NT2/D1 (cell line): ENCODE results near the gene ANGPTL1.

Experiments
- DNase-seq: peaks from one replicate; pipeline ENCODE4 v3.0.0-alpha.2; 2011; ENCODE audit warnings: low read depth, low spot score
- H3K27me3 ChIP-seq: 2 replicates; pipeline ENCODE4 v1.6.0; 2011; ENCODE audit warnings: mild to moderate bottlenecking; ENCODE audit not compliant: insufficient read length, insufficient read depth
- H3K36me3 ChIP-seq: 2 replicates; pipeline ENCODE4 v1.6.1; 2011; ENCODE audit warnings: mild to moderate bottlenecking, low read length, mixed read lengths; ENCODE audit not compliant: insufficient read depth, insufficient read length
- H3K4me1 ChIP-seq: 2 replicates; pipeline ENCODE4 v1.5.1; 2011; ENCODE audit not compliant: insufficient read depth, insufficient read length
- H3K4me3 ChIP-seq: 2 replicates; pipeline ENCODE4 v1.5.1; 2011; ENCODE audit warnings: low read depth; ENCODE audit not compliant: insufficient read length
- H3K9ac ChIP-seq: 2 replicates; pipeline ENCODE4 v1.6.0; 2011; ENCODE audit warnings: low read depth; ENCODE audit not compliant: insufficient read length
- H3K9me3 ChIP-seq: 2 replicates; pipeline ENCODE4 v1.5.1; 2011; ENCODE audit warnings: mild to moderate bottlenecking, low read length; ENCODE audit not compliant: insufficient read depth
- SUZ12 ChIP-seq: IDR thresholded peaks from 2 replicates; pipeline ENCODE4 v1.6.1; 2011; ENCODE audit not compliant: insufficient read length, insufficient read depth; ENCODE audit errors: extremely low read depth
- YY1 ChIP-seq: IDR thresholded peaks from 2 replicates; pipeline ENCODE4 v1.6.1; 2011; ENCODE audit not compliant: insufficient read length, insufficient read depth
- ZNF274 ChIP-seq: IDR thresholded peaks from 2 replicates; pipeline ENCODE4 v1.6.1; 2011; ENCODE audit warnings: mild to moderate bottlenecking, low read depth, low read length

The ANGPTL1 gene

GRCh38 chr1:178802873-178803272, 68.0 kb downstream of the ANGPTL1 start:
- Histone ChIP-seq H3K36me3 (peaks cover 2% of the 10 kb centered on the region), H3K4me3 (no peak overlapping the region), H3K9ac (no peak overlapping the region), H3K27me3 (no peaks in the 10 kb centered on the region), H3K4me1 (no peaks in the 10 kb centered on the region), H3K9me3 (no peaks in the 10 kb centered on the region)
- no peak for DNase-seq
- TF ChIP-seq YY1 (no peak), SUZ12 (no peak), ZNF274 (no peak)
